Right lobe of liver (tissue), 6 donors: Measurements from ENCODE around the gene LRRC41. TPM values are rescaled to one million over a fixed set of nuclear protein-coding genes. Genes with fewer than 3 reads are reported as not detected.
A peak's percentile ranks its signal among the peaks of the same experiment; 100 is the strongest.

Experiments used
- ATAC-seq, 4 donors: fragments of 200-7000 bp; cut with Tn5 transposase; one replicate each; pipeline ENCODE4 v1.9.1; 2020; ENCODE audit warnings: mild to moderate bottlenecking in 4 of 4, moderate library complexity in 4 of 4
- DNase-seq, 3 donors: peaks; one replicate each; pipeline ENCODE4 v3.0.0-alpha.2; 2020
- H3K27ac ChIP-seq, 3 donors: fragments of 200-600 bp; one replicate each; pipeline ENCODE4 v1.8.0; 2022
- H3K27me3 ChIP-seq, 2 donors: fragments of 200-600 bp; one replicate each; pipeline ENCODE4 v1.8.0; 2022
- H3K36me3 ChIP-seq, 4 donors: fragments of 200-600 bp; sonication (generic) in 1 of 4; one replicate each; pipeline versions ENCODE4 v1.5.1 to v1.8.0; 2017 to 2022; ENCODE audit warnings: control low read depth in 1 of 4
- H3K4me1 ChIP-seq, 4 donors: fragments of 200-600 bp; sonication (generic) in 1 of 4; one replicate each; pipeline versions ENCODE4 v1.5.1 to v1.8.0; 2017 to 2022; ENCODE audit warnings: control low read depth in 1 of 4
- H3K4me3 ChIP-seq, 3 donors: fragments of 200-600 bp; one replicate each; pipeline ENCODE4 v1.8.0; 2022
- H3K9me3 ChIP-seq, 4 donors: fragments of 200-600 bp; sonication (generic) in 1 of 4; one replicate each; pipeline versions ENCODE4 v1.5.1 to v1.8.0; 2017 to 2022; ENCODE audit warnings: control low read depth in 1 of 4
- CTCF ChIP-seq, 4 donors: fragments of 200-600 bp in 3 of 4; fragments of 450-650 bp in 1 of 4; IDR thresholded peaks; one replicate each; pipeline versions ENCODE4 v1.5.1 to v1.8.0; 2016 to 2022; ENCODE audit warnings: antibody characterized with exemption in 4 of 4, mild to moderate bottlenecking in 2 of 4
- POLR2A ChIP-seq: fragments of 450-650 bp; IDR thresholded peaks from one replicate; pipeline ENCODE4 v1.6.1; 2017; ENCODE audit warnings: antibody characterized with exemption, mild to moderate bottlenecking
- WGBS: methylation state at CpG from one replicate; pipeline ENCODE4 v1.1.6; 2018; ENCODE audit warnings: low coverage, low lambda C conversion rate; ENCODE audit not compliant: insufficient coverage; ENCODE audit errors: missing lambda C conversion rate; 5-methylcytosine and 5-hydroxymethylcytosine counted together
- intact Hi-C, 2 donors: fragments of 100-400 bp; cut with DNase I; formaldehyde crosslinking; loops; one replicate each; pipeline versions ENCODE4 v1.11.2 to v1.14.1; 2022
- total RNA-seq, 6 experiments: library from RNA; depleted of rRNA in 2 of 6; stranded (reverse); fragments of >200 nt in 2 of 6; fragmentation: NEBNext Ultra II Directional in 3 of 6; extraction: Animal tissue kit (Norgen Biotek cat#: 25700) in 3 of 6; gene quantifications; one replicate each; pipeline versions ENCODE4 v1.1.0 to v1.2.4, GENCODE V29; 2016 to 2023
- donor health status: DM: no; HTN: yes; CAD: no.
- donor health status: DM: no; HTN: no; CAD: no.
- donor health status: DM: no; HTN: no; CAD: no.
- donor health status: DM: no; HTN: yes; CAD: no.
- donor health status: DM: no; HTN: yes; CAD: no.

The LRRC41 gene
- total RNA-seq, 6 experiments from 2014 or later, result 24.4 to 37.0 (median 29.0) TPM

GRCh38 chr1:46285730-46286477 is 17.5 kb downstream of the LRRC41 start:
- peak in 2 of 4 donors; percentile 7 to 25 for ATAC-seq
- Histone ChIP-seq H3K27me3 (no peaks in the 10 kb centered on the region), H3K4me1 (no peaks in the 10 kb centered on the region), H3K27ac (no peak overlapping the region), H3K9me3 (no peaks in the 10 kb centered on the region), H3K36me3 (peaks cover 0 to 38% (median 13%) of the 10 kb centered on the region in 4 donors), H3K4me3 (no peak overlapping the region)
- WGBS, result 87% methylated on average over 7 of the region's 27 CpGs
- DNase-seq, result no peak
- no peak for TF ChIP-seq POLR2A
- no peak for TF ChIP-seq CTCF (IDR thresholded peaks at IDR 0.05)
- intact Hi-C loops, result no loop called here

- H3K27me3 ChIP-seq, result no peaks in the 10 kb centered on the region
- H3K27ac ChIP-seq, result no peak overlapping the region
- intact Hi-C loops, result no loop called here
- WGBS, result 80% methylated on average over 3 of the region's 3 CpGs
- H3K36me3 ChIP-seq, result peaks cover 0 to 49% (median 18%) of the 10 kb centered on the region in 4 donors
- H3K4me1 ChIP-seq, result no peaks in the 10 kb centered on the region
- ATAC-seq (peak in 1 of 4 donors; percentile 9), DNase-seq (no peak)
- H3K9me3 ChIP-seq, result no peaks in the 10 kb centered on the region
- H3K4me3 ChIP-seq, result no peak overlapping the region
- TF ChIP-seq POLR2A, result no peak
- TF ChIP-seq CTCF (IDR thresholded peaks at IDR 0.05), result no peak
Measured at GRCh38 chr1:46284597-46285564, 18.5 kb downstream of the LRRC41 start.

GRCh38 chr1:46284058-46284457 is 19.4 kb downstream of the LRRC41 start:
- no peak for ATAC-seq
- Histone ChIP-seq H3K9me3 (no peaks in the 10 kb centered on the region), H3K4me3 (no peak overlapping the region), H3K36me3 (peaks cover 0 to 51% (median 19%) of the 10 kb centered on the region in 4 donors), H3K4me1 (no peaks in the 10 kb centered on the region), H3K27me3 (no peaks in the 10 kb centered on the region), H3K27ac (no peak overlapping the region)
- 83% methylated on average over 1 of the region's 1 CpG for WGBS
- intact Hi-C loops, result no loop called here
- TF ChIP-seq POLR2A, result no peak
- TF ChIP-seq CTCF (IDR thresholded peaks at IDR 0.05), result no peak
- DNase-seq, result no peak

GRCh38 chr1:46281021-46281420 is 22.4 kb downstream of the LRRC41 start:
- no peaks in the 10 kb centered on the region for H3K27me3 ChIP-seq
- DNase-seq, result no peak
- peaks cover 0 to 39% (median 17%) of the 10 kb centered on the region in 4 donors for H3K36me3 ChIP-seq
- H3K27ac ChIP-seq, result no peak overlapping the region
- intact Hi-C loops, result no loop called here
- WGBS, result 96% methylated on average over 5 of the region's 14 CpGs
- H3K4me3 ChIP-seq, result no peak overlapping the region
- TF ChIP-seq POLR2A (no peak), CTCF (IDR thresholded peaks at IDR 0.05) (no peak)
- no peaks in the 10 kb centered on the region for H3K9me3 ChIP-seq
- no peak for ATAC-seq
- H3K4me1 ChIP-seq, result no peaks in the 10 kb centered on the region
